GM23248 (cell line): Measurements from ENCODE around the gene MRPS15.

ENCODE experiments used
- EZH2 ChIP-seq: fragments of 200-600 bp; sonication (generic); IDR thresholded peaks from 2 replicates; pipeline ENCODE4 v1.6.1; 2018; ENCODE audit warnings: antibody characterized with exemption, mild to moderate bottlenecking; ENCODE audit not compliant: insufficient read depth, poor library complexity, severe bottlenecking
- EZH2phosphoT487 ChIP-seq: fragments of 200-600 bp; sonication (generic); IDR thresholded peaks from 2 replicates; pipeline ENCODE4 v1.6.1; 2018; ENCODE audit warnings: antibody characterized with exemption, moderate library complexity, mild to moderate bottlenecking, low read depth; ENCODE audit not compliant: insufficient read depth

DNA sequence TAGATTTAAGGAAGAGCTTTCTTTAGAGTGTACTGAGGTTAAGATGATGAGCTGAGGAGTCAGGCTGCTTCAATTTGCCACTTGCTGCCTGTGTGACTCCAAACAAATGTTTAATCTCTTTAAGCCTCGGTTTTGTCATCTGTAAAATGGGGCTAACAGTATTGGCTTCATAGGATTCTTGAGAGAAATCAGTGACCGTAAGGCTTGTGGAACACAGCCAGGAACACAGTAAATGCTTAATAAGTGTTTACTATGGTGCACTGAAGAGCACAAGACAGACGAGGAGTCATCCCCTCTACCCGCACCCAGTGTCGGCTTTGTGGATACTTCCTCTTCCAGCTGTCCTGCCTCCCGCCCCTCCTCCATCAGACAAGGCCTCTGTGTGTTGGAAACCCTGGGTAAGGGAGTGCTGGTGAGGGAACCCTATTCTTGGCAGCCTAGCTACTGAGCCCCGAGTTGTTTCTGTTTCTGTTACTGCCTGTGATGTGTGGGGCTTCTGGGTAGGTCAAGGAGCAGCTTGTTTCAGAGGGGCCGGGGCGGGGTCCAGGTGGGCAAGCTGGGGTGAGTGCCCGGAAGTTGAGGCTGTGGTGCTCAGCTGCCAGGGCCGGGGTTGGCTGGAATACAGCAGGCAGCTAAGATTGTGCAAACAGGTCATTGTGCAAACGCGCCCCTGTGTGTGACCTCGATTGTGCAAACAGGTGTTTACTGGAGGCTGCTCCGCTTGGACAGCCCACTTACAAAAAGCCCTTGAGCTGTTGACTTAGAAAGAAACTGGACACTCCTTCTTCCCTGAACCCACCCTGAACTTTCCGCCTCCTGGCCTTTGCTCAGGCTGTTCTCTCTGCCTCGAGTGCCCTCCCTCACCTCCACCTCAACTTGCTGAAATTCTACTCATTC, 22.5 kb upstream of the MRPS15 start:
- TF ChIP-seq EZH2 (no peak), EZH2phosphoT487 (no peak)
